Stimulated activated CD4-positive, alpha-beta T cell treated with anti-CD3 and anti-CD28 coated beads, TNF-alpha, amount 100 ng/mL, for 1 hour (primary cell): ENCODE results near the gene CYP20A1.

ENCODE experiments used
- DNase-seq, 3 donors: peaks; one replicate each; pipeline ENCODE4 v3.0.0-alpha.2; 2020; ENCODE audit warnings: low read depth in 3 of 3, low spot score in 1 of 3

Gene CYP20A1

GRCh38 chr2:203354966-203355365, 116.1 kb downstream of the CYP20A1 start:
- DNase-seq = no peak
